Panc1 (cell line): Measurements from ENCODE around the gene ZNF326. TPM values are rescaled to one million over a fixed set of nuclear protein-coding genes. Genes with fewer than 3 reads are reported as not detected.

Source experiments
- ATAC-seq: fragments of 200-7000 bp; cut with Tn5 transposase; 2 replicates; pipeline ENCODE4 v1.9.1; 2020; ENCODE audit warnings: mild to moderate bottlenecking, moderate library complexity
- BruUV-seq: library from RNA; stranded (reverse); fragments of 400-500 nt; replicated peaks from 2 replicates; lab custom pipeline; 2021; lab: Mats Ljungman, UMichigan
- CTCF ChIA-PET: fragments of 300-600 bp; sonication (Branson Sonifier 250); formaldehyde crosslinking; loops from one replicate; lab custom pipeline; 2022; ENCODE audit warnings: antibody characterized with exemption; lab: Charles Lee
- POLR2A ChIA-PET: fragments of 300-600 bp; sonication (Branson Sonifier 250); formaldehyde crosslinking; loops from one replicate; lab custom pipeline; 2022; ENCODE audit warnings: antibody characterized with exemption; lab: Charles Lee
- DNase-seq: peaks from one replicate; pipeline ENCODE4 v3.0.0-alpha.2; 2010; ENCODE audit warnings: low read depth, low spot score
- H3K27ac ChIP-seq: 2 replicates; pipeline ENCODE4 v1.5.1; 2011; ENCODE audit warnings: mild to moderate bottlenecking, low read length, inconsistent platforms
- H3K27me3 ChIP-seq: fragments of 200-500 bp; sonication (Bioruptor generic); 2 replicates; pipeline ENCODE4 v1.6.0; 2014; ENCODE audit warnings: low read length, inconsistent platforms; ENCODE audit not compliant: control insufficient read depth, insufficient read depth
- H3K36me3 ChIP-seq: fragments of 200-500 bp; sonication (Bioruptor generic); 2 replicates; pipeline ENCODE4 v1.5.1; 2014; ENCODE audit warnings: inconsistent platforms, mild to moderate bottlenecking, low read length, moderate library complexity; ENCODE audit not compliant: control insufficient read depth, insufficient read depth
- H3K4me1 ChIP-seq: 2 replicates; pipeline ENCODE4 v1.5.1; 2011; ENCODE audit warnings: inconsistent platforms, mild to moderate bottlenecking, low read length, moderate library complexity; ENCODE audit not compliant: control insufficient read depth, insufficient read depth
- H3K4me3 ChIP-seq, 2 experiments: 2 replicates each; pipeline ENCODE4 v1.5.1; 2011 to 2012; ENCODE audit warnings: low read depth in 2 of 2, low read length in 2 of 2, mild to moderate bottlenecking in 2 of 2, inconsistent platforms in 1 of 2, moderate library complexity in 1 of 2
- H3K9me3 ChIP-seq: fragments of 200-500 bp; sonication (Bioruptor generic); 2 replicates; pipeline ENCODE4 v1.5.1; 2014; ENCODE audit warnings: low read depth, mild to moderate bottlenecking, inconsistent platforms, low read length, moderate library complexity; ENCODE audit not compliant: control insufficient read depth, insufficient read depth
- CTCF ChIP-seq: fragments of 450-650 bp; IDR thresholded peaks from 2 replicates; pipeline ENCODE4 v1.5.1; 2017; ENCODE audit warnings: mild to moderate bottlenecking
- POLR2AphosphoS5 ChIP-seq: IDR thresholded peaks from 2 replicates; pipeline ENCODE4 v1.6.1; 2012; ENCODE audit warnings: mild to moderate bottlenecking, low read depth, low read length, moderate library complexity
- REST ChIP-seq, 2 experiments: IDR thresholded peaks; 2 replicates each; pipeline ENCODE4 v1.6.1; 2011 to 2012; ENCODE audit warnings: low read depth in 2 of 2, control low read depth in 1 of 2, low read length in 1 of 2, mild to moderate bottlenecking in 1 of 2, moderate library complexity in 1 of 2; ENCODE audit not compliant: insufficient read depth in 1 of 2
- SIN3A ChIP-seq: IDR thresholded peaks from 2 replicates; pipeline ENCODE4 v1.6.1; 2012; ENCODE audit warnings: low read depth, mild to moderate bottlenecking, low read length, moderate library complexity, borderline replicate concordance; ENCODE audit not compliant: insufficient read depth
- TCF7L2 ChIP-seq: IDR thresholded peaks from 2 replicates; pipeline ENCODE4 v1.6.1; 2011; ENCODE audit warnings: mild to moderate bottlenecking, low read depth, low read length, inconsistent platforms
- in situ Hi-C: cut with HindIII; loops from 2 replicates; pipeline ENCODE4 v1.10.0; 2016; ENCODE audit warnings: low sequenced_read_pairs, low pct_unique_long_range_greater_than_20kb
- intact Hi-C: fragments of 100-400 bp; cut with micrococcal nuclease; formaldehyde crosslinking; loops from one replicate; pipeline ENCODE4 v1.10.0; 2022; ENCODE audit not compliant: unreplicated experiment
- total RNA-seq: library from RNA; stranded (reverse); gene quantifications from one replicate; pipeline ENCODE4 v1.2.1, GENCODE V29; 2021; ENCODE audit not compliant: unreplicated experiment

Gene ZNF326
- total RNA-seq, 1 experiment from 2014 or later: 19.7 TPM

GRCh38 chr1:89957107-89957506, 37.8 kb upstream of the ZNF326 start:
- no peaks in the 10 kb centered on the region for H3K36me3 ChIP-seq
- DNase-seq (no peak), ATAC-seq (no peak)
- TF ChIP-seq POLR2AphosphoS5 (no peak), CTCF (no peak), TCF7L2 (no peak), SIN3A (no peak), REST (IDR thresholded peaks at IDR 0.05; ENCODE audit: insufficient read depth in 1 of 2, low read depth in 2 of 2, low read length in 1 of 2) (no peak)
- intact Hi-C loops: no loop called here
- H3K27ac ChIP-seq: no peak overlapping the region
- CTCF ChIA-PET: interaction anchor here (0.7 kb wide), 1 partner anchor 152 kb away, joined by 3 read pairs; no protein-coding TSS in a partner anchor
- no peak overlapping the region for H3K4me3 ChIP-seq
- POLR2A ChIA-PET: no interaction called here
- no TSS peak for BruUV-seq
- H3K9me3 ChIP-seq: no peaks in the 10 kb centered on the region
- H3K4me1 ChIP-seq: no peaks in the 10 kb centered on the region
- in situ Hi-C loops: no loop called here
- no peaks in the 10 kb centered on the region for H3K27me3 ChIP-seq

GRCh38 chr1:89958851-89959654, 35.9 kb upstream of the ZNF326 start:
- Histone ChIP-seq H3K4me1 (no peaks in the 10 kb centered on the region), H3K27ac (no peak overlapping the region), H3K9me3 (no peaks in the 10 kb centered on the region), H3K36me3 (no peaks in the 10 kb centered on the region), H3K27me3 (no peaks in the 10 kb centered on the region), H3K4me3 (no peak overlapping the region)
- ATAC-seq (no peak), DNase-seq (no peak)
- BruUV-seq: no TSS peak
- in situ Hi-C loops: no loop called here
- TF ChIP-seq REST (IDR thresholded peaks at IDR 0.05; ENCODE audit: insufficient read depth in 1 of 2, low read depth in 2 of 2, low read length in 1 of 2): no peak
- TF ChIP-seq SIN3A: no peak
- TF ChIP-seq POLR2AphosphoS5: no peak
- TF ChIP-seq TCF7L2: no peak
- TF ChIP-seq CTCF: no peak
- POLR2A ChIA-PET: no interaction called here
- CTCF ChIA-PET: no interaction called here
- intact Hi-C loops: no loop called here
